AG08395 (cell line): Measurements from ENCODE around the gene CKS1B.

Experiments used
- DNase-seq: peaks from one replicate; pipeline ENCODE4 v3.0.0; 2012; ENCODE audit warnings: mixed read lengths, low spot score

CKS1B gene

DNA sequence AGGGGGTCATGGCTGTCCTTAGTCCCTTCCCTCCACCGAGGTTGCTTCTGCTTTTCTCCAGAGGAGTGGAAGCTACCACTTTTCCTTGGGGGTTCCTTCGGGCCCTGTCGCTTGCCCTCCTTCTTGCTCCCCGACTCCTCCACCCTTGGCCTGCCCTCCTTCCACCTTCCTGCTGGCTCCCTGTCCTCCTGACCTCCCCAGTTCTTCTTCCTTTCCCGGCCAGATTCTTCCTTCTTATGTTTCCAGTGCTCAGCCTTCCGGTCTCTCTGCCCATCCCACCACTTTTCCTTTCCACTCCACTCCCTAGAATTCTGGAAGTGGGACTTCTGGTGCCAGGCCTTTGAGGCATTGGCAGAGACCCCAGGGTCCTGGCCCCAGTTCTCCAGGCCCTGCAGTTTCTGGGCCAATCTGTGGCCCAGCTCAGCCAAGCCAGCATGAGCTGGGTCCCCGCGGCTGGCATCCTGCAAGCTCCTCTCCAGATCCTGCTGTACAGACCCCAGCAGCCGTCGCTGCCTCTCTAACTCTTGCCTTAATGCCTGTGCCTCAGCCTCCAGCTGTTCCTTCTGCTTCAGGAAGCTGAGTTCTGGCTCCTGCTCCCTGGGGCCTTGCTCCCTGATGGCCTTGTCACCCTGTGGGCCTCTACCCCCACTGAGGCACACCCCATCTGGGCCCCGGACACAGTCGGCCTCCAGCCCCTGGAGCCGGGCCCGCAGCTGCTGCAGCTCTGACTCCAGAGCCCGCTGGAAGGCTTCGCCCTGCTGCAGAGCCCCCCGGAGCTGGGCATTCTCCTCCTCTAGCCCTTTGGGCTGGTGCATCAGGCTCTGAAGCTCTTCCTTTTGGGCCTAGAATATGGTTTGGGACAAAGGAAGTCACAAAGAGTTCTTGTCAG is 28.3 kb upstream of the CKS1B start:
- DNase-seq: no peak

DNA sequence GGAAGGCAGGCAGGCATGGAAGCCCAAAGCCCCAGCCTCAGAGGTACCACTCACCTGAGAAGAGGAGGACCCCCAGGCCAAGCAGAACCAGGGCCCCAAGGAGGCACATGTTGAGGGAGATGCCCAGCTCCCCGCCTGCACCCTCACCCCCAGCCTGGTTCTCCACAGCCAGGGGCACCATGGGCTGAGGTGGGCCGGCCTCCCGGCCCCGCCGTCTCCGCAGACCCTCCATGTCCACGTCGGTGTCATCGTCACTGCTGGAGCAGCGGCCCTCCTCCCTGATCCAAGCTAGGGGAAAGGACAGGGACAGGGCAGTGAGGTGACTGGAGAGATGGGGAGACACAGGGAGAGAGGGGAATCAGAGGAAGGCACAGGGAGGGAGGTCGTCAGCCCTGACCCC is 26.4 kb upstream of the CKS1B start:
- no peak for DNase-seq

DNA sequence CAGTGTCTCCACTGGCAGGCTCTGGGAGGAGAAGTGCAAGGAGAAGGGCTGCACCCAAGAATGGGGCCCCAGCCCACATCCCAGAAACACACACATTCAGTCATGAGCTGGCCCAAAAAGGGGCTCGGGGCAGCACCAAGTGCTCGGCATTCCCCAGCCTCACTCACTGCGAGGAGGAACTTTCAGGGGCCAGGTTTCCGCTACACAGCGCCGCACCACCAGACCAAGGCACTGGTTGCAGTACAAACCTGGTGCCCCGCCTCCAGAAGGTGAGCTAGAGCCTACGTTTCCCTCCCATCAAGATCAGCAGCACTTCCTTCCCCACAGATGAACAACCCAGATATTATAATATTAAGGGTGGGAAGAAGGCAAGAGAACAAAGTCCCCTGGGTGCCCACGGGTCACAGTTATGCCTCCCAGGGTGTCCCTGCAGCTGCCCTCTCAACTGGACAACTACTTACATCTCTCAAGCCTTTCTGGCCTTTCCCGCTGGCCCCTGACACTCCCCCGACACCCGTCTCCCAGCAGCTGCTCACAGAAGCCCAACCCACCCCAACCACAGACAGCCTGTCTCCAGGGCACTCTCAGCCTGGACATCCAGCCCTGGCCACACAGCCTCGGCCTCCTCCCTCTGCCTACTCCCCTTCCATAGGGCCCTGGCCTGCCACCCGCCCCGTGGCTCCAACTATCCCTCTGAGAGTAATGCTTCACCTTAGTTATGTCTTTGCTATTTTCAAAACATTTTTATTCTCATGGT is 22.4 kb upstream of the CKS1B start:
- DNase-seq: no peak

DNA sequence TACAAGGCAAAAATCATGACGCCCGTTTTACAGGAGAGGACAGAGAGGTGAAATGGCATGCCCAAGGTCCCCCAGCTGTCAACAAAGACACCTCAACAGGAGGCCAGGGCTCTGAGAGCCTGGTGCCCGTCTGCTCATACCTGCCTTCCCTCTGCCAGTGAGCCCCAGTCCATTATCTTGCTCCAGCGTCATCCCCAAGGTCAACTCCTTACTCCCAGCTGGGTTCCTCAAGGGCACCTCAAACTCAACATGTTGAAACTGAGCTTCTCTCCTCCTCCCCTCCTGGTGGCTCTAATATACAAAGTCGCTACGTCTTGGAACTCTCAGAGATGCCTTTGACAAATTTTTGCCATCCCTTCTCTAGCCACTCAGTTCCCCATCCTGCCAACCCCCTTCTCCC is 21.8 kb upstream of the CKS1B start:
- DNase-seq: no peak

DNA sequence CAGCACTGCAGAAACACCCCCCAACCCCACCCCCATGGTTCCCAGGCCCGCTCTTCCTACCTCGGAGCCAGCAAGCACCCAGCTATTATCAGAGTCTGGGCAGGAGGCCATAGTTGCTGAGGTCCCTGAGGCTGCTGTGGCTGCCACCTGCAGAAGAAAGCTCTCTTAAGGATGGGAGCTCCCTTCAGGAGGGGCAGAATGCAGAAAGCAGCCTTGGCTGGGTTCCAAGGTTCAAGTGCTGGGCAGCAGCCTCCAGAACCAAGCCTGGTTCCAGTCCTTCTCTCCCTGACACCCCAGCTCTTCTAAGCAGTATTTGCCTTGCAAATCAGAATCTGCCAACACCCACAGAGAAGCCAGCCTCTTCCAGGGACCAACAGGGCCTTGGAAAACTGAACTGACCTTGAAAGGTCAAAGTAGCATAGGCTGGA is 20.9 kb upstream of the CKS1B start:
- no peak for DNase-seq

DNA sequence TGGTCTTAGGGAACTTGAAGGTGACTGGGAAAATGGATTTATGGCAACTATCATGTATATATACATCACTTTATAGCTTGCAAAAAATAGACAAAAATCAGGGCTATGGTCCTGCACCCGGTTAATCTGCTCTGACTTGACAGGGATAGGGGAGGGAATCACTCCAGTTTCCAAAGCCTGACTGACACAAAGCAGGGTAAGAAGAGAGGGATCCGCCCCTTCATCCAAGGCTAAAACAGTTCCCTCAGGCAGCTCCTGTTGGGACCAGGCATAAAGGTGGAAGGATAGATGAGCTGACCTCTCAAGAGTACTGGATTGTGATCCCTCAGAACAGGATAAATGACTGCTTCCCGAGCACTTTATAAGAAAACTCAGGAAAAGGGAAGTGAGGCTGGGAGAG is 19.9 kb upstream of the CKS1B start:
- no peak for DNase-seq

DNA sequence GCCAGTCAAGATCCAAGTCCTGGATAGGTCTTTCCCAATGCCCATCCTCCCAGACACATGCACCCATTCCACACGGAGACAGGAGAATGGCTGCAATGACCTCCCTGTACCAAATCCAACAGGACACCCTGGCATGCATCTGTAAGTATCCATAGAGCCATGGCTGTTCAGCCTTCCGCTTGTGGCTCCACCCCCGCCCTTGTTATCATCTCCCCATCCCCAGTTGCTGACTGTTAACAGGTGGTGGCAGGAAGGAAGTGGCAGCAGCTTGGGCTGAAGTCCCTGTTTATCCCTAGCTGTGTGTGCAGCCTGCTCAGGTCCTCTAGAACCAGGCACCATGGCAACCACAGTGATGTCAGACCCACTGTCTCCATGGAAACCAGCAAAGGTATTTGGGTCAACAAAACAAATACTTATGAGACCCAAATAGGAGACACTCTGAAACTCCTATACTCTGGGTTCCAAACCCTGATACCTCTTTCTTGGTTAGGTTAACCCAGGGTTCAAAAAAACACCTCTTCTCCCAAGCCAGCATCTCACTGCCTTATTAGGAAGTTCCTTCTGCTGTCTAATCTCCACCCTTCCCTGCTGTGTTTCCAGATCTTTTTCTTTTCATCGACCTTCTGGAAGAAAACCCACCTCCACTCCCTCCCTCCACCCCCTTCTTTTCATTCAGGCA is 19.3 kb upstream of the CKS1B start:
- peak; percentile 67 for DNase-seq

DNA sequence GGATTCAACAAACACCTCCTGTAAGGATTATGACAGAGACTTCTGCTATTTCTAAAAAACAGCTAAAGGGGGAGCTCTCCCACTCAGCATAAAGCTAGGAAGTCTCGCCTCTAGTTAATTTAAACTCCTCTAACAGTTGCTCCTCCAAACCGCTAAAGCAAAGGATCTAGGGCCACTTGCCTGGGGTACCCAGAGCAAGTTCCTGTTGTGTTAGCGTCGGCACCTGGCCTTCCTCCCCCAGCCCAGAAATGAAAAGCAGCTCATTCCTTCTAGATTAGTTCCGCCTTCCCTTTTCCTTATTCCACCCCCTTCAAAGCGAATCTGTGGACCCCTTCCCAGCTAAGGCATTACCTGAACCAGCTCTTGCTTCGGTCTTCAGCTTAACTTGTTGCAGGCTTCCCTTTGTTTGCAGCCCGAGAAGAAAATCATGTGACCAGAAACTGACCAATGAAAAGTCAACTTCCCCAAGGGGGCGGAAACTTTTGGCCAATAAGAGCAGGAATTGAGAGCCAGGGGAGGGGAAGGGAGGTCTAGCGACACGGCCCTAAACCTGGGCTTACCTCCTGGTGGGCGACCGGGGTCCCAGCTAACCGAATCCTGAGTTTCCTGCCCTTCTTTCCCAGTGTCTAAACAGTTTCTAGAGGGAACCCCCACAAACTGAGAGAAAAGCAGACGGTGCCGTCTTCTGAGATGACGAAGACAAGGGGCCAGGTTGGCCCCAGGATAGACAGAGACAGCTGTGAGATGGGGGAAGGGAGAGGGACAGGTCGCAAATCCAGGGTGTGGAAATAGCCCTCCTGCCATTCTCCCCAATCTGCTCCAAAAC is 18.6 kb upstream of the CKS1B start, which contains the start of gene PBXIP1:
PBXIP1 (minus strand) TSS at position 382 of the 826 bp plus-strand sequence. CDS start 2,378 bp downstream, outside the sequence.
- DNase-seq: peak; percentile 98

DNA sequence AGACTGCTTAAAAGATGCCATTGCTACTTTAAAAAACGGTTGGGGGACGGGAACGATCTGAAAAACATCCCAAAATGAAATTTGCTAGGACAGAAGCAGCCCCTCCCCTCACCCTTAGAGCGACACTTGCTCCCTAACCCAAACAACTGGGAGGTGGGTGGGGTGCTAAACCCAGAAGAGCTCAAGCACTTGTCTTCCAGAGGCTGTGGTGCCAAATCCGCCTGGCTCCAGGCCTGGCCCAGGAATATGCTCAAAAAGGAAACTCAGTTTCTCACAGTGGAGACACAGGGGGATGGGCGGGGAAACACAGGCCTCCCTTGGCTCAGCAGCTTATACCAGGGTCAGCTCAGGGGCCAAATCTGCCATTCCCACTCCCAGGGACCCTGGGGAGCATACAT is 17.9 kb upstream of the CKS1B start:
- no peak for DNase-seq

DNA sequence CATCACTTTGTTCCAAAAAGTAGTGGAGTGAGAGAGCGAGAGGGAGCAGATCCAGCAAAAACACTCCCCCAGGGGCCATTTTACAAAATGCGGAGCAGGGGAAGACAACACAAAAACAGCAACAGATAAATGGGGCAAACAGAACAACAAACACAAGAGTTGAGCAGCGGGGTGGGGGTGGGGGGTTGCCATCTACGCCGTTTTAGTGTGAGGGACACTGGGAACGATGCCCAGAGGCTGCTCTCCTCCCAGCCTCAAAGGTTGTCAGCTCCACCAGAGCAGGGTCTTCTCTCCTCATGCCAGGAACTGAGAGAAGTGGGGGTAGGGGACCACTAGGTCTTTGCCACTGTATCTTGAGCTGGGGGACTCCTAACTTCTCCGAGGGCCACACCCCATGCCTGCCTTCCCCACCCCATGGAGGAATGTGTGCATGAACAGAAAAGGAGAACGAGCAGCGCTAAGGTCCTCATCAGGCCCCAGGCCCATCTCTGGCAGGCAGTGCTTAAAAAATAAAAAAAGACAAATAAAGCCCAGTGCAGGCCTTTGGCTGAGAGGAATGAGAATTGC is 17.3 kb upstream of the CKS1B start:
- DNase-seq: no peak

DNA sequence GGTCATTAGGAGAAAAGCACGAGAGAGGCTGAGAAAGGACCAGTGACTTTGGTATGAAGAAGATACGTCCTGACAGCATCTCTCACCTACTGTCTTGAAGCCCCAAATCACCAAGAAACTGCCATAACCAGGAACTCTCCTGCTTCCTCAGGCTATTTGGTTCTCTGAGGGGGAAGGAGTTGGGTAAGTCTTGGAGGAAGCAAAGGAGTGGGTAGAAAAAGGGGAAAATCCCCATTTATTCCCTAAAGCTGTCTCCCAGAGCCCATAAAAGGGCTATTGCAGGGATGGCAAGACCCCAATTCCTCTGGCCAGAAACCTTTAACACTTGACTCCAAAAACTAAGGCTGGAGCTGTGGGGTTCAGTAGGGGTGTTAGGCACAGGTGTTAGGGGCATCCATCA is 16.4 kb upstream of the CKS1B start:
- no peak for DNase-seq

DNA sequence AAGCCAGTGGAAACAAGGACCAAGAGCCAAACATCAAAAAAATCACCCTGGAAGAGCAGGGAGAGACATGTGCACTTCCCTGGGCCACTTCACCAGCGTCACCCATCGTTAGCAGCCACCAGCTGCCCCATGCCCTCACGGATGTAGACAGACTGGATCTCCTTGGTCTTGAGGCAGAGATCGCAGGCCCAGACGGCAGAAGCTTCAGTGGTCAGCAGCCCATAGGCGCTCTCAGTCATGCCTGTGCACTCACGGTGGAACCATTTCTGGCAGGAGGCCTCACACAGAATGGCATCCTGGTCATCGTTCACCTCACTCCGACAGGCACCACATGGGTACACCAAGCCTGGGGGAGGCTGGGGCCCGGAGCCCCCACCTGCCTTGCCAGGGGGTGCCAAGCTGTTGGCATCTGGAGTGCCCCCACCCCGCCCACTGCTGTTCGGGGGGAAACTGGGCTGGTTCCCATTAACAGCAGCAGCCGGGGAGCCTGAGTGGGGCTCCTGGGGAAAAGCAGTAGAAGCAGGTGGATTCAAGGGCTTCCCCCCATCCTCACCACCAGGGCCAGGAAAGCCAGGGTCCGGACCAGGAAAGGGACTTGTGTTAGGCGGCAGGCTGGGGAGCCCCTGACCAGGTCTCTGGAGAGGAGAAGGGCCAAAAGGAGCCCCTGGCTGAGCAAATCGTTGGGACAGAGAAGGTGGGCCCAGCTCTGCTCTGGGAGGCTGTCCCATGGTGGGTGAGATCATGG is 15.6 kb upstream of the CKS1B start:
- no peak for DNase-seq

DNA sequence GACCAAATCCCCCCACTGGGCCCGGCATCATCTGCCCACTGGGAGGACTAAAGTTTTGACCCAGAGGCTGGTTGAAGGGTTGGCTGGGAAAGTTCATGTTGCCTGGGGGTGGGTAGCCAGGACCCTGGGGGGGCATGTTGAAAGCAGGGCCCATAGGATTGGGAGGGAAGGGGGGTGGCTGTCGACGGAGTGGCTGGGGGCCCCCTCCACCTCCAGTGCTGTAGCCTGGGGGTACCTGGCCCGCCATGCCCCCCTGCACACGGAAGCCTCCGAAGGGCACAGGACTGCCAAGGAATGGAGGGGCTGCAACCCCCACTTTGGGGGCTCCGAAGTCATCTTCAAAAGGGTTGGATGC is 15.1 kb upstream of the CKS1B start:
- DNase-seq: no peak

DNA sequence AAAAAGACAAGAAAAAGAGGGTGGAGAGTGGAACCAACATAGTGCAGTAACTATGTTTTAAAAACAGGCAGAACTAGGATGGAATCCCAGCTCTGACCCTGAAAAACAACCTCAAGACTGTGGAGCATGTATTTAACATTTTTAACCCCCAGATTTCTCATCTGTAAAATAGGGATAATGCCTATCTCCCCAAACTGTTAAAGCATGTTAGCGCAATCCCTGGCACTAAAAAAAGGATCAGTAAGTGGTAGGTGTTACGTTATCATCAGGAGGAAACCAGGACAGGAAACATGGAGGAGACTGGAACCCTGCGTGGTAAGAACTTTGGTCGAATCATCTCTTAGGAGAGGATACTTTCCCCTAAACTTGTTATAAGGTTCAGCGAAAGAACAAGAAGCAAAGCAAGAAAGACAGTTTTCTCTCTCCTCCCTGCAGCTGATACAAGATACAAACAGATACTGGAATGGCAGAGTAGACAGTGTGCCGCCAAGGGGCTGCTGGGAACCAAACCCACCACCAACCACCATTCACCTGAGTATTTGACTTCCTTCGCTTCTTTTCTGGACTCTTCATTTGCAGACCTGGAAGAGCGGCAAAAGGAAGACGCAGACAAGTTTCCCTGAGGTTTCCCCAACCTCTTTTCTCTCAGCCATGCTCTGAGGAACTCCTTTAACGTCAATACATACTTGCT is 13.9 kb upstream of the CKS1B start:
- no peak for DNase-seq

DNA sequence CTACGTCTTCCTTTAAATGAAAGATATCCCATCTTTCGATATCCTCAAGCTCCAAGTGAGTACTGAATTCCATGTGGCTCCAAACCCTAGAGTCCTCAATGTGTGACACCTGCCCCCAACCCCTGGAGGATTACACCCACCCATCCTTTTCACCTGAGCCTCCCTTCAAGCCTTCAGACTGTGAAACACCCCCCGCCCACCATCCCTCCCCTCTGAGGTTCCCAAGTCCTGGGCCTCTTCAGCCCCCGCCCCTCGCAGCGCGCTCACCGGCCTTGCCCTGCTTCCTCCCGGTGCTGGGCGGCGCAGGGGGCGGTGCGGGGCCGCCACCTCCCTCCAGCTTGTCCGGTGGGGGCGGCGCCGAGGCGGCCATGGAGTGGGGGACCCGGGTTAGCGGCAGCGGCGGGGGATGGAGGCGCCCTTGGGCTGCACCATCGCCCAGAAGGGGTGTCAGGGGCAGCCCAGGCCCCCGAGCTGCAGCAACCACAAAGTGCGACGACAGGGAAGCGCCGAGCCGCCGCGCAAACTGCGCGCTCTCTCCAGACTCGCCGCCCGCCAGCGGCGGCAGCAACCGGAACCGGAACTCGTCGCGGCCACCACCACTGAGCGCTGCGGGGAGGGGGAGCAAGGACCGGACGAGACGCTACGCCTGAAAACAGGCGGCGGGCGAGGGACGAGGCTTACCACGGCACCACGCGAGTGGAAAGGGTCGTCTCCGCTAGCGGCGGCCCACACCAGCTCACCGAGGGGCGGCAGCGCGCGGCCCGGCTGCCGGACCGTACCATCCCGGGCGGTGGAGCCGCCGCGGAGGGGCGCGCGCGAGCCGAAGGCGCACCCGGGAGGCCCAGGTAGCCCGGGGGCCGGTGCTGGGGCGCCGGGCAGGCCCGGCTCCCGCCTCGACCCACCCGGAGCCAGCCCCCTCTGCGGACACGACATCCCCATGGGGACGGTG is 13.0 kb upstream of the CKS1B start, which contains the start of gene PYGO2:
PYGO2 (minus strand) TSS at position 576 of the 949 bp plus-strand sequence; CDS start at position 370, 206 bp downstream.
- peak; percentile 78 for DNase-seq

DNA sequence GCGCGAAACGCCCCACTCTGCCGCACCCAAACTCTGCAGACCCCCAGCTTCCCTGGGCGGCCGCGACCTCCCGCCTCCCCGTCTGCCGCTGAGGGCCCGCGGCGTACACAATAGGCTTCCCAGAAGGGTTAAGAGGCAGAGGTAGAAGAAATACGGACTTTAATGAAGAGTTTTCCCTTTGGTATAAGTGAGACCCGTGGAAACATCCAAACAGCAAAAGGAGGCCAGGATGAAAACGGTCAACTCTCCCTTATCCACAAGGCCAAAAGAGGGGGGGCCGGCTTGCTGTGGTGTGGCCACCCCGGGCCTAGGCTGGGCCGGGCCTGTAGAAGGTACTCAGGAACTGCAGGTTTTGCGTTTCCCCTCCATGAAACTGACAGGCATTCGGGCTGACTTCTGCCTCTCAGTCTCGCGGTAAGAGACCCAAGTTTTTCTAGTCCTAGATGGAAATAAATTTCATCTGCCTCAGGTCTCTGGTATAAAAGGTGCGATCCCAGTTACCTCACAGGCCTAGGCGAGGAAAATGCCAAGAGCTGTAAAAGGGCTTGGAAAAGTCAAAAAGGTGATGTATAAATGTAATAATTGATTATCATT is 12.2 kb upstream of the CKS1B start:
- DNase-seq: no peak

DNA sequence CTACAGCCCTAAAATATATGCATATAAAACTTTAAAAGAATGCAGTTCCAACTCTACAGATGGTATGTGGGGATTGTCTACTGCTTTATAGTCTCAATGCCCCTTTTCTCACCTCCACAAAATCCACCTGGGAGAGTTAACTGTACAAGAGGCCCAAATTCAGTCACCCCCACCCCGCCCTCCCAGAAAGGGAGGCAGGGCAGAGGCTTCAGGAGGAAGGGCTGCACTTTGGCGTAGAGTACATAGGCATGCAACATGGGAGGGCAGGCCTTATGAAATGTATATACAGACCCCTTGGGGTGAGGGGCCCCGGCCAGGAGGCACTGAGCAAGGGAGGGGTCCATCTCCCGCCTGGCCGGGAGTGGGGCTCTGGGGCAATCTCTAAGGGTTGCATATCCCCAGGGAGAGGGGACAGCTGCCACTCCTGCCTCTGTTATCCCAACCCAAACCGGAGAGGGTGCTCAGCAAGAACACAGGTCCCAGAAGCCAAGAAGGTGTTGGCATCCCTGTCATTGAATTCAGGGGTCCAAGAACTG is 11.6 kb upstream of the CKS1B start:
- DNase-seq: no peak

DNA sequence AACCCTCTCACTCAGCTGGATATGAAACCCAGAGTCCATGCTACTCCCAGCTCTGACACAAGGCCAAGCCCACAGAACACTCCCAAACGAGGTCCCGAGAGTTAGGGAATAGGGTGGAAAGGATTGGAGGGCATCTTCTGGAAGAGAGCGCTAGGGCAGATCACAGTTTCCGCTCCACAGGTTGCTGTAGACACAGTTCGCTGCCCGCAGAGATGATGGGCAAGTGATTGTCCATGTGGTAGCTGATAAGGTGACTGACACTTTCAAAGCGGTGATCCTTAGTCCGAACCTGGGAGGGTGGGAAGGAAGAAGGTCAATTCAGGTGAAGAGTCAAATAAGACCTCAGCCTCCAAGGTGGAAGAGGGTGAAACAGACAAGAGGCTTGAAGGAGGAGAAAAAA is 10.8 kb upstream of the CKS1B start:
- DNase-seq: no peak
